Erythroblast (primary cell): Measurements from ENCODE around the gene PLXNA1.

ENCODE experiments used
- DNase-seq, 2 experiments: peaks; one replicate each; lab custom pipeline; 2025; lab: John Stamatoyannopoulos, UW
- GATA1 ChIP-seq: IDR thresholded peaks from 2 replicates; pipeline ENCODE4 v1.6.1; 2011; ENCODE audit warnings: low read depth, mild to moderate bottlenecking, control low read depth, low read length, moderate library complexity
- POLR2A ChIP-seq: IDR thresholded peaks from 2 replicates; pipeline ENCODE4 v1.6.1; 2011; ENCODE audit warnings: mild to moderate bottlenecking, low read length

PLXNA1 gene

GRCh38 chr3:127001486-127002194, 18.7 kb downstream of the PLXNA1 start:
- TF ChIP-seq POLR2A (no peak), GATA1 (no peak)
- no peak for DNase-seq

- no peak for DNase-seq
- TF ChIP-seq POLR2A: no peak
- TF ChIP-seq GATA1: no peak
Observed at GRCh38 chr3:127002195-127003174, 19.6 kb downstream of the PLXNA1 start.

- TF ChIP-seq POLR2A: no peak
- TF ChIP-seq GATA1: no peak
- no peak for DNase-seq
Observed at GRCh38 chr3:127003175-127003555, 20.2 kb downstream of the PLXNA1 start.

GRCh38 chr3:127003601-127004280, 20.8 kb downstream of the PLXNA1 start:
- TF ChIP-seq POLR2A (no peak), GATA1 (no peak)
- DNase-seq: no peak

- DNase-seq: no peak
- no peak for TF ChIP-seq POLR2A
- no peak for TF ChIP-seq GATA1
Observed at GRCh38 chr3:127004641-127005397, 21.9 kb downstream of the PLXNA1 start.

- no peak for DNase-seq
Observed at GRCh38 chr3:127005864-127006500, 23.1 kb downstream of the PLXNA1 start.

GRCh38 chr3:127006781-127007436, 24.0 kb downstream of the PLXNA1 start:
- no peak for DNase-seq

More at GRCh38 chr3:127005864-127006500, 23.1 kb downstream of the PLXNA1 start:
- TF ChIP-seq GATA1 (no peak), POLR2A (no peak)

GRCh38 chr3:127008236-127008635, 25.3 kb downstream of the PLXNA1 start:
- no peak for DNase-seq
- TF ChIP-seq POLR2A (no peak), GATA1 (no peak)

More at GRCh38 chr3:127006781-127007436, 24.0 kb downstream of the PLXNA1 start:
- TF ChIP-seq POLR2A (no peak), GATA1 (no peak)

GRCh38 chr3:127009531-127009930, 26.6 kb downstream of the PLXNA1 start:
- no peak for DNase-seq
- TF ChIP-seq GATA1: no peak
- no peak for TF ChIP-seq POLR2A

GRCh38 chr3:127011270-127011992, 28.5 kb downstream of the PLXNA1 start:
- peak in 1 of 2 experiments; percentile 25 for DNase-seq
- TF ChIP-seq GATA1 (no peak), POLR2A (no peak)

GRCh38 chr3:127012091-127012490, 29.2 kb downstream of the PLXNA1 start:
- no peak for TF ChIP-seq POLR2A
- TF ChIP-seq GATA1: no peak

More at GRCh38 chr3:127012091-127012490, 29.2 kb downstream of the PLXNA1 start:
- DNase-seq: no peak
